H9 (cell line): ENCODE data around the gene ZNF521. TPM values are rescaled to one million over a fixed set of nuclear protein-coding genes. Genes with fewer than 3 reads are reported as not detected.

Source experiments
- DNase-seq: peaks from one replicate; pipeline ENCODE4 v3.0.0-alpha.2; 2017
- H2AFZ ChIP-seq: one replicate; pipeline ENCODE4 v1.6.1; 2013; ENCODE audit warnings: mild to moderate bottlenecking, low read length, control low read depth, moderate library complexity
- H2AK5ac ChIP-seq: 2 replicates; pipeline ENCODE4 v1.6.1; 2013; ENCODE audit warnings: low read length, control low read depth, mixed read lengths; ENCODE audit not compliant: insufficient read length
- H2BK120ac ChIP-seq: one replicate; pipeline ENCODE4 v1.6.1; 2013; ENCODE audit warnings: low read depth, mild to moderate bottlenecking, low read length, control low read depth, inconsistent platforms; ENCODE audit not compliant: poor library complexity, severe bottlenecking
- H2BK12ac ChIP-seq: 2 replicates; pipeline ENCODE4 v1.6.1; 2013; ENCODE audit warnings: low read length, control low read depth, mixed read lengths, low read depth; ENCODE audit not compliant: insufficient read length
- H2BK15ac ChIP-seq: 2 replicates; pipeline ENCODE4 v1.6.1; 2013; ENCODE audit warnings: low read depth, low read length, control low read depth
- H2BK20ac ChIP-seq: one replicate; pipeline ENCODE4 v1.6.1; 2013; ENCODE audit warnings: low read depth, mild to moderate bottlenecking, low read length, control low read depth, inconsistent platforms; ENCODE audit not compliant: poor library complexity, severe bottlenecking
- H2BK5ac ChIP-seq: 2 replicates; pipeline ENCODE4 v1.6.1; 2013; ENCODE audit warnings: low read length, control low read depth, mixed read lengths; ENCODE audit not compliant: insufficient read length
- H3K14ac ChIP-seq: 2 replicates; pipeline ENCODE4 v1.6.1; 2013; ENCODE audit warnings: low read length, control low read depth; ENCODE audit not compliant: insufficient read depth
- H3K18ac ChIP-seq: 2 replicates; pipeline ENCODE4 v1.6.1; 2013; ENCODE audit warnings: low read depth, mild to moderate bottlenecking, mixed read lengths, low read length, control low read depth; ENCODE audit not compliant: insufficient read length
- H3K23ac ChIP-seq: 2 replicates; pipeline ENCODE4 v1.6.1; 2013; ENCODE audit warnings: low read length, control low read depth, mixed read lengths, low read depth; ENCODE audit not compliant: insufficient read length
- H3K23me2 ChIP-seq: 2 replicates; pipeline ENCODE4 v1.6.1; 2013; ENCODE audit warnings: low read depth, mild to moderate bottlenecking, mixed read lengths, low read length, control low read depth; ENCODE audit not compliant: insufficient read length, poor library complexity, severe bottlenecking
- H3K27ac ChIP-seq: 2 replicates; pipeline ENCODE4 v1.5.1; 2013; ENCODE audit warnings: low read length, control low read depth, mixed read lengths, low read depth; ENCODE audit not compliant: insufficient read length
- H3K27me3 ChIP-seq: 2 replicates; pipeline ENCODE4 v1.6.1; 2013; ENCODE audit warnings: low read length, control low read depth, inconsistent platforms; ENCODE audit not compliant: insufficient read depth
- H3K4ac ChIP-seq: 2 replicates; pipeline ENCODE4 v1.6.1; 2013; ENCODE audit warnings: low read depth, mild to moderate bottlenecking, control low read depth, inconsistent platforms, low read length, moderate library complexity
- H3K4me1 ChIP-seq: 2 replicates; pipeline ENCODE4 v1.6.1; 2013; ENCODE audit warnings: low read length, control low read depth, inconsistent platforms; ENCODE audit not compliant: insufficient read depth
- H3K4me2 ChIP-seq: 2 replicates; pipeline ENCODE4 v1.6.1; 2013; ENCODE audit warnings: low read length, control low read depth, mixed read lengths; ENCODE audit not compliant: insufficient read length, insufficient read depth
- H3K56ac ChIP-seq: 2 replicates; pipeline ENCODE4 v1.6.1; 2013; ENCODE audit warnings: low read depth, mild to moderate bottlenecking, mixed read lengths, low read length, control low read depth; ENCODE audit not compliant: insufficient read length
- H3K79me1 ChIP-seq: 2 replicates; pipeline ENCODE4 v1.6.1; 2013; ENCODE audit warnings: low read depth, mild to moderate bottlenecking, moderate library complexity, low read length, control low read depth, inconsistent platforms; ENCODE audit not compliant: insufficient read depth, poor library complexity, severe bottlenecking
- H3K79me2 ChIP-seq: 2 replicates; pipeline ENCODE4 v1.6.1; 2013; ENCODE audit warnings: low read length, control low read depth, inconsistent platforms; ENCODE audit not compliant: insufficient read depth
- H3K9ac ChIP-seq: 2 replicates; pipeline ENCODE4 v1.6.1; 2013; ENCODE audit warnings: low read length, control low read depth, mixed read lengths; ENCODE audit not compliant: insufficient read length; ENCODE audit errors: extremely low read depth
- H3K9me3 ChIP-seq: one replicate; pipeline ENCODE4 v1.6.1; 2013; ENCODE audit warnings: low read depth, low read length, inconsistent platforms; ENCODE audit not compliant: control insufficient read depth
- H3T11ph ChIP-seq: one replicate; pipeline ENCODE4 v1.6.1; 2013; ENCODE audit warnings: mild to moderate bottlenecking, low read length, control low read depth, inconsistent platforms
- H4K20me1 ChIP-seq: one replicate; pipeline ENCODE4 v1.6.1; 2013; ENCODE audit not compliant: control insufficient read depth, insufficient read length, insufficient read depth
- H4K5ac ChIP-seq: 2 replicates; pipeline ENCODE4 v1.6.1; 2013; ENCODE audit warnings: low read depth, mild to moderate bottlenecking, mixed read lengths, low read length, control low read depth; ENCODE audit not compliant: insufficient read length
- H4K8ac ChIP-seq: replicated peaks from 2 replicates; pipeline ENCODE4 v1.6.1; 2013; ENCODE audit warnings: low read length, control low read depth, mixed read lengths, low read depth; ENCODE audit not compliant: insufficient read length
- H4K91ac ChIP-seq: 2 replicates; pipeline ENCODE4 v1.6.1; 2013; ENCODE audit warnings: low read depth, mild to moderate bottlenecking, moderate library complexity, mixed read lengths, low read length, control low read depth; ENCODE audit not compliant: insufficient read length
- H3K27ac Mint-ChIP-seq, 3 experiments: 2 replicates in 2 of 3; 3 replicates in 1 of 3; pipeline ENCODE4 v1.8.0; 2020 to 2021; ENCODE audit warnings: mixed read lengths in 3 of 3, mild to moderate bottlenecking in 1 of 3, moderate library complexity in 1 of 3
- H3K27me3 Mint-ChIP-seq: 2 replicates; pipeline ENCODE4 v1.8.0; 2021; ENCODE audit warnings: low read depth, mild to moderate bottlenecking, moderate library complexity, mixed read lengths
- H3K36me3 Mint-ChIP-seq, 3 experiments: 2 replicates in 2 of 3; 3 replicates in 1 of 3; pipeline ENCODE4 v1.8.0; 2020 to 2021; ENCODE audit warnings: low read depth in 3 of 3, mixed read lengths in 3 of 3; ENCODE audit not compliant: insufficient read depth in 1 of 3
- H3K4me1 Mint-ChIP-seq, 2 experiments: 2 replicates each; pipeline ENCODE4 v1.8.0; 2020; ENCODE audit warnings: mixed read lengths in 2 of 2
- H3K4me3 Mint-ChIP-seq, 2 experiments: 2 replicates in 1 of 2; 3 replicates in 1 of 2; pipeline ENCODE4 v1.8.0; 2020 to 2021; ENCODE audit warnings: mild to moderate bottlenecking in 2 of 2, mixed read lengths in 2 of 2, moderate library complexity in 1 of 2
- H3K9me3 Mint-ChIP-seq, 2 experiments: 2 replicates in 1 of 2; 3 replicates in 1 of 2; pipeline ENCODE4 v1.8.0; 2020; ENCODE audit warnings: mild to moderate bottlenecking in 2 of 2, mixed read lengths in 2 of 2, moderate library complexity in 1 of 2
- WGBS: extraction: QIAGEN DNeasy Blood & Tissue Kit; methylation state at CpG from one replicate; pipeline ENCODE4 v1.1.7; 2013; ENCODE audit warnings: missing lambda C conversion rate, low lambda C conversion rate, mixed read lengths; ENCODE audit not compliant: insufficient read length; ENCODE audit errors: extremely low coverage; 5-methylcytosine and 5-hydroxymethylcytosine counted together
- total RNA-seq: library from RNA; stranded (reverse); gene quantifications from 2 replicates; pipeline ENCODE4 v1.2.1, GENCODE V29; 2021
- TF ChIP-seq, protein P1 (sequence below): fragments of 200-600 bp; sonication (generic); conservative IDR thresholded peaks from 3 replicates; pipeline ENCODE4 v1.8.0; 2021; ENCODE audit warnings: antibody characterized with exemption, mild to moderate bottlenecking

ZNF521 gene
- total RNA-seq, 1 experiment from 2014 or later: 3.3 TPM

DNA sequence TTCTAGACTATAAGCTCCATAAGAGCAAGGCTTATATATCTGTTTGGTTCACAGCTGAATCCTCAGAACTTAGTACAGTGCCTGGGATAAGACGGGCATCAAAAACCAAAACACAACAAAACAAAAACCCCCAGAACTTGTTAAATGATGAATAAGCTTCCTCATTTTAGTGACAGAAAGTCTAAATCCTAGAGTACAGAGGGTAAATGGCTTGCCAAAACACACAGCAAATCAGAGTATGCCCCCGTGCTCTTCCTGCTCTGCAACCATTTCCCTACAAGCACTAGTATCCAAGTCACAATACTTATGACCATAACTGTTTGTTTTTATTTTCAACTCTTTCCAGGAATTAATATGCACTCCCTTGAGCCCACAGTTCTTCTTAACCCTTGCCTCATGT is 10.1 kb downstream of the ZNF521 start:
- Histone ChIP-seq H2BK12ac (no peak overlapping the region), H2BK120ac (no peak overlapping the region), H2AK5ac (no peak overlapping the region), H3K4ac (no peak overlapping the region), H3K4me2 (no peak overlapping the region), H3K27ac (no peak overlapping the region), H3K9ac (no peak overlapping the region), H3K14ac (no peak overlapping the region), H2AFZ (no peak overlapping the region), H3T11ph (no peak overlapping the region), H3K27me3 (no peaks in the 10 kb centered on the region), H2BK20ac (no peak overlapping the region), H3K79me1 (no peaks in the 10 kb centered on the region), H3K23me2 (no peaks in the 10 kb centered on the region), H3K56ac (no peak overlapping the region), H4K8ac (no peak overlapping the region), H3K23ac (no peak overlapping the region), H4K91ac (no peak overlapping the region), H4K5ac (no peak overlapping the region), H3K4me1 (no peaks in the 10 kb centered on the region), H3K18ac (no peak overlapping the region), H3K79me2 (no peaks in the 10 kb centered on the region), H3K9me3 (no peaks in the 10 kb centered on the region), H4K20me1 (no peaks in the 10 kb centered on the region), H2BK5ac (no peak overlapping the region), H2BK15ac (no peak overlapping the region)
- no CpG with 5 or more reads among the region's 2 CpGs for WGBS
- H3K27ac Mint-ChIP-seq: no peak overlapping the region
- H3K4me1 Mint-ChIP-seq: peaks cover 0 to 14% of the 10 kb centered on the region in 2 experiments; a peak in 2 of 4 replicates
- no peak for DNase-seq
- no peak overlapping the region for H3K4me3 Mint-ChIP-seq
- TF ChIP-seq, protein P1, sequence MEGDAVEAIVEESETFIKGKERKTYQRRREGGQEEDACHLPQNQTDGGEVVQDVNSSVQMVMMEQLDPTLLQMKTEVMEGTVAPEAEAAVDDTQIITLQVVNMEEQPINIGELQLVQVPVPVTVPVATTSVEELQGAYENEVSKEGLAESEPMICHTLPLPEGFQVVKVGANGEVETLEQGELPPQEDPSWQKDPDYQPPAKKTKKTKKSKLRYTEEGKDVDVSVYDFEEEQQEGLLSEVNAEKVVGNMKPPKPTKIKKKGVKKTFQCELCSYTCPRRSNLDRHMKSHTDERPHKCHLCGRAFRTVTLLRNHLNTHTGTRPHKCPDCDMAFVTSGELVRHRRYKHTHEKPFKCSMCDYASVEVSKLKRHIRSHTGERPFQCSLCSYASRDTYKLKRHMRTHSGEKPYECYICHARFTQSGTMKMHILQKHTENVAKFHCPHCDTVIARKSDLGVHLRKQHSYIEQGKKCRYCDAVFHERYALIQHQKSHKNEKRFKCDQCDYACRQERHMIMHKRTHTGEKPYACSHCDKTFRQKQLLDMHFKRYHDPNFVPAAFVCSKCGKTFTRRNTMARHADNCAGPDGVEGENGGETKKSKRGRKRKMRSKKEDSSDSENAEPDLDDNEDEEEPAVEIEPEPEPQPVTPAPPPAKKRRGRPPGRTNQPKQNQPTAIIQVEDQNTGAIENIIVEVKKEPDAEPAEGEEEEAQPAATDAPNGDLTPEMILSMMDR: no peak
- H3K9me3 Mint-ChIP-seq: no peaks in the 10 kb centered on the region
- H3K27me3 Mint-ChIP-seq: peaks cover 49% of the 10 kb centered on the region
- 0 out of 7 replicates have a peak, but pooled peaks cover 0 to 3% (median 0%) of the 10 kb centered on the region in 3 experiments for H3K36me3 Mint-ChIP-seq
